Colon (tissue), 2 donors: ENCODE data around the gene FAM222A.

Experiments
- FAIRE-seq: peaks from 2 replicates; lab custom pipeline; 2012; peaks lifted over from hg19 to GRCh38; lab: Jason Lieb, UNC
- donor health status: control.
- donor health status: control.

The FAM222A gene

DNA sequence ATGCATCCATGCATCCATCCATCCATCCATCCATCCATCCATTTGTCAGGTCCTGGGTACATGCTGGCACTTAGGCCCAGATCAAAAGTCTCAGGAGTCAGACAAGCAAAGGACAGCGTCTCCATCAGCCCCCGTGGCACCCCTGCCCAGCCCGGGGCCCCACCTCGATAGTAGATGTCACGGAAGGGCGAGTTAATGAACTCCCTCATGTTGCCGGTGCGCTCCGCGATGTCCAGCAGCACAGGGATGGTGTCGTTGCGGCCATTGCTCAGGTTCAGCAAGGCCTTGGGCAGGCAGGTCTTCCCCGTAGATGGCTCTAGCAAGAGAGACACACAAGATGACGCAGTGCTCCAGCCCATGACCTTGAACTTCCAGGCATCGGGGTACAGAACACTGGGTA lies 89.2 kb downstream of the FAM222A start:
- FAIRE-seq, result no peak

DNA sequence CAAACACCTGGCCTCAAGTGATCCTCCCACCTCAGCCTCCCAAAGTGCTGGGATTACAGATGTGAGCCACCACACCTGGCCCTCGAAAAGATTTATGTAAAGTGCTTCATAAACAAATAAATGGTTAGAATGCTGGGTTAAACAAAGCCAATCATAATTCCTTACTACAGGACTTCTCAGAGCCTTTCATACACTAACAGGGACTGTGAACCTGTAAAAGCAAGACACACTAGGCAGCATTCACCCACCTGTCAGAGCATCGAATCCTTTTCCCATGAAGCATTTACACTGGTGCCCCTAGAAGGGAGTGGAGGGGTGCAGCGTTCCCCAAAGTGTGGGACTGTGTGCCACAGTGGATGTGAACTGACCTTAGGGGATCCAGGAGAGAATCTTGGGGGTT lies 90.1 kb downstream of the FAM222A start:
- no peak for FAIRE-seq

- no peak for FAIRE-seq
These were observed 91.5 kb downstream of the FAM222A start for GRCh38 chr12:109804820-109805761.

DNA sequence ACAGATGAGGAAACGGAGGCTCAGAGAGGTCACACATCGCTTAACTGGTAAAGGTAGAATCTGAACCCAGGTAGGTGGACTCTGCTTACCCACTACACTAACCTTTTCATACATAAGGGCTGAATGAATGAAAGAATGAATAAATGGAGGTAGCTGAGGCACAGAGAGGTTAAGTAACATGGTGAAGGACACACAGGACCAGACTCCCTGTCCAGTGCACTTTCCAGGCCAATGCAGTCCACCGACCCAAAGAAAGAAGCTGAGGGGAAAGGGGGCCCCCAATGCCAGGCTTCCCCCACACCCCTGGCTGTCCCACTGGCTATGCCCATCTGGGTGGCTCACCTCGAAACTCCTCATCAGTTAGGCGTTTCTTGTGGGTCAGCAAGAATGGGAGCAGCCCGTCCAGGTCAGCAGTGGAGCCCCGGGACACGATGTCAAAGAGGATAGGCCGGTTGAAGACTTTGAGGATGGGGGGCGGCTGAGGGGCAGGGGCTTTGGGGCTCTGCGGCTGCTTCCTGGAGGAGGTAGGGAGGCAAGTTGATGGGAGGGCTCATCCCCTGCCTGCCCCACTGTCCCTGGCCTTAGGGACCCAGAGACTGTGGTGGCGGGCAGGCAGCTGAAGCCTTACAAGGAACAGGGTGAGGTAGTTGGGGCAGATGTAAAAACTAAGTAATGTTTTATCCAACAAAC lies 94.5 kb downstream of the FAM222A start:
- FAIRE-seq, result no peak

DNA sequence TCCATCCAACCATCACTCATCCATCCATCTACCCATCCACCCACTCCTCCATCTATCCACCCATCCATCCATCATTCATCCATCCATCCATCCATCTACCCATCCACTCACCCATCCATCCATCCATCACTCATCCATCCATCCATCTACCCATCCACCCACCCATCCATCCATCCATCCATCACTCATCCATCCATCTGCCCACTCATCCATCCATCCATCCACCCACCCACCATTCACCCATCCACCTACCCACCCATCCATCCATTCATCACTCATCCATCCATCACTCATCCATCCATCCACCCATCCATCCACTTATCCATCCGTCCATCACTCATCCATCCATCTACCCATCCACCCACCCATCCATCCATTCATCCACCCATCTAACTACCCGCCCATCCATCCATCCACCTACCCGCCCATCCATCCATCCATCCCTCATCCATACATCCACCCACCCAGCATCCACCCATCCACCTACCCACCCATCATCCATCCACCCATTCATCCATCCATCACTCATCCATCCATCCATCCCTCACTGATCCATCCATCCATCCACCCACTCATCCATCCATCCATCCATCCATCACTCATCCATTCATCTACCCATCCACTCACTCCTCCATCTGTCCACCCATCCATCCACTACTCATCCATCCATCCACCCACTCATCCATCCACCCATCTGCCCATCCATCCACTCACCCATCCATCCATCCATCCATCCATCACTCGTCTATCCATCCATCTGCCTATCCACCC lies 95.4 kb downstream of the FAM222A start:
- no peak for FAIRE-seq

- FAIRE-seq, result no peak
These were observed 97.5 kb downstream of the FAM222A start for GRCh38 chr12:109810954-109811623.

GRCh38 chr12:109811624-109811995 lies 98.0 kb downstream of the FAM222A start:
- no peak for FAIRE-seq

DNA sequence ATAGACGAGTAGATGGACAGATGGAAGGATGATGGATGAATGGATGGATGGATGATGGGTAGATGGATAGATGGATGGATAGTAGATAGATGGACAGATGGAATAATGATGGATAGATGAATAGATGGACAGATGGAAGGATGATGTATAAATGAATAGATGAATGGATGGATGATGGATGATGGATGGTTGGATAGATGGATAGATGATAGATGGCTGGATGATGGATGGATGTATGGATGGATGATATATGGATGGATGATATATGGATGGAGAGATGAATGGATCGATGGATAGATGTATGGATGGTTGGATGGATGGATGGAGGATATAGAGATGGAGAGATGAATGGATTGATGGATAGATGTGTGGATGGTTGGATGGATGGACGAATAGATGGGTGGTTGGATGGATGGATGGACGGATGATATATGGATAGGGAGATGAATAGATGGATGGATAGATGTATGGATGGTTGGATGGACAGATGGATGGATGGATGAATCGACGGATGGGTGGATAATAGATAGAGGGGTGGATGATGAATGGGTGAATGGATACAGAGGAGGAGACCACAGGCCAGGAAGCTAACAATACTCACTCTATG lies 100.3 kb downstream of the FAM222A start:
- no peak for FAIRE-seq

DNA sequence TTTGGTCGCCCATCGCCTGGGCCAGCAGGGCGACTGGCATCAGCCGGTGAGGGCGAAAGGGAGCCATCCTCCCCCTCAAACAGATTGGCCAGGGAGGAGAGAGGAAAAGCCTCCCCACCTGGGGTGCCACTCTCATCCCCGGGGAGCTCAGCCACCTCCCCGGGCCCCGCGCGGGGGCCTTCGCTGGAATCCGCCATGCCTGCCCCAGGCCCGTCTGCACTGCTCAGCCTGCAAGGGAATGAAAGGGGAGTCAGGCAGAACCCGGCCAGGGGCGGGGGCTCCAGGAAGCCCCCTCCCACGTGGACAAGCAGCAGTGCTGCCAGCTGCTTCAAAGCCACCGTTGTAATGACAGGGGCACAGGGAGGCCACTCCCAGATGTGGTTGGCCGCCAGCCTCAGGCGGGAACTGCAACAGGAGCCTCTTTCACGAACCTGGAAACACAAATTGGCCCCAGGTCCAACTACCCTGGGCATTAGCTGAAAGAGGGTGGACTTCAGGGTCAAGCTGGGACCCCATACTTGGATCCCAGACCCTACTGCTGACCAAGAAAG lies 101.0 kb downstream of the FAM222A start:
- FAIRE-seq, result no peak

- no peak for FAIRE-seq
These were observed 101.6 kb downstream of the FAM222A start for GRCh38 chr12:109815225-109815624.

DNA sequence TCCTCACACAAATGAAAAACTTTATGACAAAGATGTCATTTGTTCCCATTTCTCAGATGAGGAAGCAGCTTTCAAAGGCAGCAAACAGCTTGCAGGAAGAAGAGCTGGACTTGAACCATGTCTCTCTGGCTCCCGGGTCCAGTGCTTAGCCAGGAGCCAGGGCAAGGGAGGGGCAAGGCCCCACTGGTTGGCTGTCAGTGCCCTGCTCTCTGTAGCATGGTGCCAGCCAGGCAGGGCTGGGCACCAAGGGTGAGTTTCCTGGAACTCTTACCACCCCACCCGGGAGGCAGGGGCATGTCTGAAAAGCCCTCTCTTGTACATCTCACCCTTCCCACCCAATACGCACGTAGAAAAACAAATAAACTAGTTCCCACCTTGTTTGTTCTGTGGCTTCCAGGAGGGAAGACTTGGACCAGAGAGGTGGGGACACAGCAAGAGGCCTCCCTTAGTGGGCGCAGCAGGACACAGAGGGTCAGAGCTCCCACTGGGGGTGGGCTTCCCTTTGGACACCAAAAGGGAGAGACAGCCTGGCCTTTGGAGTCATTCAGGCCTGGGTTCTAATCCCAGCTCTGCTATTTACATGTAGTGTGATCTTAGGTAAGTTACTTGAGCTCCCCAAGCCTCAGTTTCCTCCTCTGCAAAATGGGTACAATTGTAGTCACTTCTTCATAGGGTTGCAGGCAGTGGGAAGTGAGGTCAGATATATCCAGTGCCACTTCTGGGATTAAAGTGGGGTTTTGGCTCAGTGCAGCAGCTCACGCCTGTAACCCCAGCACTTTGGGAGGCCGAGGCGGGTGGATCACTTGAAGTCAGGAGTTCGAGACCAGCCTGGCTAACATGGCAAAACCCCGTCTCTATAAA lies 102.4 kb downstream of the FAM222A start:
- FAIRE-seq, result no peak

- FAIRE-seq, result no peak
These were observed 103.2 kb downstream of the FAM222A start for GRCh38 chr12:109816870-109817269.

GRCh38 chr12:109817627-109818231 lies 104.1 kb downstream of the FAM222A start:
- no peak for FAIRE-seq

DNA sequence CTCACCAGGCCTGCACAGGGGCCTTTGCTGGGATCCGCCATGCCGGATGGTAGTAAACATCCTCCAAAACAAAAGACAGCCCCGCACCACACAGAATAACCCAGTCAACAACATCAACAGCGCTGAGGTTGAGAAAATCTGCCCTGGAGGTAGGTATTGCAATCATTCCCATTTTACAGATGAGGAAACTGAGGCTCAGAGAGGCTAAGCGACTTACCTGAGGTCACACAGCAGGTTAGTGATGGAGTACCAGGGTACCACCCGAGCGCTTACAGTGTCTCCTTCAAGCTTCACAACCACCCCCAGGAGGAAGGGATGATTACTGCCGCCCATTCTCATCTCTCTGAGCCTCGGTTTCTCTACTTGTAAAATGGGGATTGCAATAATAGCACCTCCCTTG lies 104.6 kb downstream of the FAM222A start:
- no peak for FAIRE-seq

- FAIRE-seq, result no peak
These were observed 105.4 kb downstream of the FAM222A start for GRCh38 chr12:109818905-109819500.
